Right ventricle myocardium superior (tissue), 1 donor: ENCODE results near the gene PARD6B. TPM values are rescaled to one million over a fixed set of nuclear protein-coding genes. Genes with fewer than 3 reads are reported as not detected.
"Not testable (repeated sequence)": the region's sequence is repeated elsewhere in the genome, so short reads cannot be mapped to it uniquely, and the experiment has no call there.

Experiments
- ATAC-seq: fragments of 200-7000 bp; cut with Tn5 transposase; one replicate; pipeline ENCODE4 v1.9.1; 2020; ENCODE audit warnings: mild to moderate bottlenecking; ENCODE audit not compliant: poor library complexity
- DNase-seq: peaks from one replicate; pipeline ENCODE4 v3.0.0-alpha.2; 2020
- intact Hi-C: fragments of 100-400 bp; cut with DNase I; formaldehyde crosslinking; loops from one replicate; pipeline ENCODE4 v1.11.2; 2022
- long read RNA-seq: library from polyadenylated mRNA; unstranded; transcript quantifications from one replicate; pipeline ENCODE4 v2.0.0, GENCODE V29; 2021
- total RNA-seq: library from RNA; stranded (reverse); fragmentation: NEBNext Ultra II Directional; extraction: Animal tissue kit (Norgen Biotek cat#: 25700); gene quantifications from one replicate; pipeline ENCODE4 v1.2.1, GENCODE V29; 2021
- donor health status: DM: no; HTN: yes; CAD: no; lungs with severe emphysema.

Gene PARD6B
- total RNA-seq = 4.7 TPM
- long read RNA-seq, full-length matches to known transcripts = 1 of 1 reads
- long read RNA-seq, partial matches to known transcripts = 0 of 1 reads
- long read RNA-seq, other reads (novel, unspliced or antisense) = 0 of 1 reads

- peak; percentile 97 for ATAC-seq
- intact Hi-C loops = no loop called here
- peak; percentile 97 for DNase-seq
These were observed at the start of gene PARD6B for GRCh38 chr20:50731055-50731929. Gene PARD6B, plus strand, starts transcription at chr20:50731580. Its CDS starts 207 bp downstream, at chr20:50731787.

- DNase-seq = no peak
- intact Hi-C loops = no loop called here
- ATAC-seq = no peak
These were observed 49.3 kb upstream of the PARD6B start for GRCh38 chr20:50682065-50682464.

GRCh38 chr20:50682947-50683530, 48.3 kb upstream of the PARD6B start:
- ATAC-seq (no peak), DNase-seq (no peak)
- intact Hi-C loops = no loop called here

- ATAC-seq (no peak), DNase-seq (no peak)
- intact Hi-C loops = no loop called here
These were observed 47.8 kb upstream of the PARD6B start for GRCh38 chr20:50683570-50683969.

- ATAC-seq = no peak
These were observed 44.6 kb upstream of the PARD6B start for GRCh38 chr20:50686821-50687220.

GRCh38 chr20:50688256-50688975, 43.0 kb upstream of the PARD6B start:
- intact Hi-C loops = no loop called here
- ATAC-seq (no peak), DNase-seq (peak; percentile 13)

More at GRCh38 chr20:50686821-50687220, 44.6 kb upstream of the PARD6B start:
- DNase-seq = no peak
- intact Hi-C loops = no loop called here

- intact Hi-C loops = no loop called here
- ATAC-seq (peak; percentile 65), DNase-seq (peak; percentile 55)
These were observed 41.3 kb upstream of the PARD6B start for GRCh38 chr20:50689864-50690649.

GRCh38 chr20:50690650-50691572, 40.5 kb upstream of the PARD6B start, which contains the start of gene RIPOR3:
Gene RIPOR3, minus strand, starts transcription at chr20:50691542. Its CDS starts 414 bp downstream, at chr20:50691128.
- intact Hi-C loops = no loop called here
- DNase-seq (peak; percentile 62), ATAC-seq (peak; percentile 42)

GRCh38 chr20:50691573-50692551, 39.5 kb upstream of the PARD6B start:
- DNase-seq = peak; percentile 10
- intact Hi-C loops = no loop called here
- ATAC-seq = peak; percentile 53

- ATAC-seq = no peak
- intact Hi-C loops = no loop called here
- no peak for DNase-seq
These were observed 38.8 kb upstream of the PARD6B start for GRCh38 chr20:50692552-50692933.

- no peak for DNase-seq
- intact Hi-C loops = no loop called here
- ATAC-seq = no peak
These were observed 38.4 kb upstream of the PARD6B start for GRCh38 chr20:50693001-50693400.

GRCh38 chr20:50694379-50695134, 36.8 kb upstream of the PARD6B start:
- DNase-seq (peak; percentile 10), ATAC-seq (no peak)
- intact Hi-C loops = no loop called here

GRCh38 chr20:50695135-50695872, 36.1 kb upstream of the PARD6B start:
- ATAC-seq (peak; percentile 56), DNase-seq (peak; percentile 64)
- intact Hi-C loops = no loop called here

GRCh38 chr20:50698255-50698654, 33.1 kb upstream of the PARD6B start:
- intact Hi-C loops = not testable (repeated sequence)

GRCh38 chr20:50699688-50700087, 31.7 kb upstream of the PARD6B start:
- ATAC-seq (no peak), DNase-seq (no peak)
- intact Hi-C loops = no loop called here

More at GRCh38 chr20:50698255-50698654, 33.1 kb upstream of the PARD6B start:
- DNase-seq = peak; percentile 24
- ATAC-seq = not testable (repeated sequence)
